ENCODE data around the gene ULK3.

Gene ULK3

DNA sequence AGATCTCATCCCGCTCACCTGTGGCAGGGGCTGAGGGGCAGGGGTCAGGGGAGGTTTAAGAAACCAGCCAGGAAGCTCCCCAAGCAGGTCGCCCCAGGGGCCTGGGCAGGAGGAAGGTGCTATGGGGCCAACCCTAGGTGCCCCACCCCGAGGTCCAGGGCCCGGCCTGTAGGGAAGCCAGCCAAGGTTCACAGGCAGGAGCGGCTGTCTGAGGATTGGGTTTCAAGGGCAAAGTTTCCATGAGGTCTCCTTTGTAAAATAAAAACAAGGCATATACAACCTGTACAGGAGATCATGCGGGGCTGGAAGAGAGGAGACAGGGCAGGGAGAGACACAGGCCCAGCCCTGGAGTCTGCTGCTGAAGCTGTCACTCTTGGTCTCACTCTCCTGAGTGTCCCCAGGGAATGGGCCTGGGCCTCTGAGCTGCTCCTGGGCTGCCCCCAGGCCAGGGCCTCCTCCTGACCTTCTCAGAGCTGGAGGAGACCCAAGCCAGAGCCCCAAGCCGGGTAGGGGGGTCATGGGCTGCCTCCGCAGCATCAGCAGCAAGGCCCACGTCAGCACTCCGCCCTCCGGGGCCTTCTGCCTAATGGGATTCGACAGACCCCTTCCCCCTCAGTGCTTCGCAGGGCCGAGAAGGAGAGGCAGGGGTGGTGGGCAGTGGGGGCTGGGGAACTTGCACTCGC is 11.0 kb downstream of the ULK3 start:
- DNase-seq (ENCODE audit: low read depth in 1 of 2, low spot score in 1 of 2), result no peak
- H3K27ac ChIP-seq (replicated peaks), result no peak overlapping the region
- H3K27me3 ChIP-seq (ENCODE audit: insufficient read depth, poor library complexity, severe bottlenecking), result peaks cover 6% of the 10 kb centered on the region
- H3K4me3 ChIP-seq (replicated peaks; ENCODE audit: insufficient read depth, low read length), result no peak overlapping the region
- TF ChIP-seq, protein P1, sequence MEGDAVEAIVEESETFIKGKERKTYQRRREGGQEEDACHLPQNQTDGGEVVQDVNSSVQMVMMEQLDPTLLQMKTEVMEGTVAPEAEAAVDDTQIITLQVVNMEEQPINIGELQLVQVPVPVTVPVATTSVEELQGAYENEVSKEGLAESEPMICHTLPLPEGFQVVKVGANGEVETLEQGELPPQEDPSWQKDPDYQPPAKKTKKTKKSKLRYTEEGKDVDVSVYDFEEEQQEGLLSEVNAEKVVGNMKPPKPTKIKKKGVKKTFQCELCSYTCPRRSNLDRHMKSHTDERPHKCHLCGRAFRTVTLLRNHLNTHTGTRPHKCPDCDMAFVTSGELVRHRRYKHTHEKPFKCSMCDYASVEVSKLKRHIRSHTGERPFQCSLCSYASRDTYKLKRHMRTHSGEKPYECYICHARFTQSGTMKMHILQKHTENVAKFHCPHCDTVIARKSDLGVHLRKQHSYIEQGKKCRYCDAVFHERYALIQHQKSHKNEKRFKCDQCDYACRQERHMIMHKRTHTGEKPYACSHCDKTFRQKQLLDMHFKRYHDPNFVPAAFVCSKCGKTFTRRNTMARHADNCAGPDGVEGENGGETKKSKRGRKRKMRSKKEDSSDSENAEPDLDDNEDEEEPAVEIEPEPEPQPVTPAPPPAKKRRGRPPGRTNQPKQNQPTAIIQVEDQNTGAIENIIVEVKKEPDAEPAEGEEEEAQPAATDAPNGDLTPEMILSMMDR (IDR thresholded peaks at IDR 0.05; ENCODE audit: insufficient read depth, low read length), result no peak
- TF ChIP-seq, protein P2, sequence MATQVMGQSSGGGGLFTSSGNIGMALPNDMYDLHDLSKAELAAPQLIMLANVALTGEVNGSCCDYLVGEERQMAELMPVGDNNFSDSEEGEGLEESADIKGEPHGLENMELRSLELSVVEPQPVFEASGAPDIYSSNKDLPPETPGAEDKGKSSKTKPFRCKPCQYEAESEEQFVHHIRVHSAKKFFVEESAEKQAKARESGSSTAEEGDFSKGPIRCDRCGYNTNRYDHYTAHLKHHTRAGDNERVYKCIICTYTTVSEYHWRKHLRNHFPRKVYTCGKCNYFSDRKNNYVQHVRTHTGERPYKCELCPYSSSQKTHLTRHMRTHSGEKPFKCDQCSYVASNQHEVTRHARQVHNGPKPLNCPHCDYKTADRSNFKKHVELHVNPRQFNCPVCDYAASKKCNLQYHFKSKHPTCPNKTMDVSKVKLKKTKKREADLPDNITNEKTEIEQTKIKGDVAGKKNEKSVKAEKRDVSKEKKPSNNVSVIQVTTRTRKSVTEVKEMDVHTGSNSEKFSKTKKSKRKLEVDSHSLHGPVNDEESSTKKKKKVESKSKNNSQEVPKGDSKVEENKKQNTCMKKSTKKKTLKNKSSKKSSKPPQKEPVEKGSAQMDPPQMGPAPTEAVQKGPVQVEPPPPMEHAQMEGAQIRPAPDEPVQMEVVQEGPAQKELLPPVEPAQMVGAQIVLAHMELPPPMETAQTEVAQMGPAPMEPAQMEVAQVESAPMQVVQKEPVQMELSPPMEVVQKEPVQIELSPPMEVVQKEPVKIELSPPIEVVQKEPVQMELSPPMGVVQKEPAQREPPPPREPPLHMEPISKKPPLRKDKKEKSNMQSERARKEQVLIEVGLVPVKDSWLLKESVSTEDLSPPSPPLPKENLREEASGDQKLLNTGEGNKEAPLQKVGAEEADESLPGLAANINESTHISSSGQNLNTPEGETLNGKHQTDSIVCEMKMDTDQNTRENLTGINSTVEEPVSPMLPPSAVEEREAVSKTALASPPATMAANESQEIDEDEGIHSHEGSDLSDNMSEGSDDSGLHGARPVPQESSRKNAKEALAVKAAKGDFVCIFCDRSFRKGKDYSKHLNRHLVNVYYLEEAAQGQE (IDR thresholded peaks at IDR 0.05; ENCODE audit: insufficient replicate concordance, low read depth), result no peak
- TF ChIP-seq SPI1 (IDR thresholded peaks at IDR 0.05; ENCODE audit: borderline replicate concordance, low read depth), result no peak
- no peak for TF ChIP-seq GABPA (IDR thresholded peaks at IDR 0.05; ENCODE audit: low read depth)
- TF ChIP-seq POLR2AphosphoS5 (IDR thresholded peaks at IDR 0.05; ENCODE audit: low read depth), result no peak

DNA sequence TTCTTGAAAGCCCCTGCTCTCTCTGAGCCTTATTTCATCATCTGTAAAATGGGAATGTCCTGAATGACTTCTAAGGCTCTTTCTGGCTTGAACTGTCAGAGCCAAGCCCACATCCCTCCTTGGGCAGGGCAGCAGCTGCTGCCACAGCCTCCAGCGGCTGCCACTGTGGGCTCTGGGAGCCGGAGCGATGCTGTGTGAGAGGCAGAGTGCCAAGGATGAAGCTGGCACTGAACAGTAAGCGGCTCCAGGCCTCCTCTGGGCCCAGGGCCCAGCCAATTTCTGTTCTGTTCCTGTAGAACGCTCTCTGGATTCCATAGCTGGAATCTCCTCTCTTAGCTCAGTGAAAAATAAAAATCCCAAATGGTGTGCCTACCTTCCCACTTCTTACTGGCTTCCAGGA is 12.1 kb downstream of the ULK3 start:
- DNase-seq (ENCODE audit: low read depth in 1 of 2, low spot score in 1 of 2), result no peak
- TF ChIP-seq, protein P1 (IDR thresholded peaks at IDR 0.05; ENCODE audit: insufficient read depth, low read length), result no peak
- TF ChIP-seq GABPA (IDR thresholded peaks at IDR 0.05; ENCODE audit: low read depth) (no peak), SPI1 (IDR thresholded peaks at IDR 0.05; ENCODE audit: borderline replicate concordance, low read depth) (no peak)
- H3K27me3 ChIP-seq (ENCODE audit: insufficient read depth, poor library complexity, severe bottlenecking), result peaks cover 10% of the 10 kb centered on the region
- no peak overlapping the region for H3K4me3 ChIP-seq (replicated peaks; ENCODE audit: insufficient read depth, low read length)
- no peak overlapping the region for H3K27ac ChIP-seq (replicated peaks)

DNA sequence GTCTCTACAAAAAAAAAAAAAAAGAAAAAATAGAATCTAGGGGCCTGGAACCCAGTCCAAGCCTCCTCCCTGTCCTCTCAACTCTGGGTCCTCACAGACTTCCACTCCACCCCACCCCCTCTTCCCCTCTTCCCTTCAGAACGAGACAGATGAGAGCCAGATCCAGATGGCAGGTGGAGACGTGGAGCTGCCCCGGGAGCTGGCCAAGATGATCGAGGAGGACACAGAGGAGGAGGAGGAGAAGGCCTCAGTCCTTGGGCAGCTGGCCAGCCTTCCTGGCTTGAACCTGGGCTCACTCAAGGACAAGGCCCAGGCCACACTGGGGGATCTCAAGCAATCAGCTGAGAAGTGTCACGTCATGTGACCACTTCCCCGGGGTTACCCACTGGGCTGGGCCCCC is 13.0 kb downstream of the ULK3 start:
- Histone ChIP-seq H3K4me3 (replicated peaks; ENCODE audit: insufficient read depth, low read length) (no peak overlapping the region), H3K27me3 (ENCODE audit: insufficient read depth, poor library complexity, severe bottlenecking) (peaks cover 13% of the 10 kb centered on the region)
- no peak for DNase-seq (ENCODE audit: low read depth in 1 of 2, low spot score in 1 of 2)

More for the DNA sequence above, 13.0 kb downstream of the ULK3 start:
- TF ChIP-seq, protein P2 (IDR thresholded peaks at IDR 0.05; ENCODE audit: insufficient replicate concordance, low read depth), result no peak
- TF ChIP-seq SPI1 (IDR thresholded peaks at IDR 0.05; ENCODE audit: borderline replicate concordance, low read depth) (no peak), POLR2AphosphoS5 (IDR thresholded peaks at IDR 0.05; ENCODE audit: low read depth) (no peak), GABPA (IDR thresholded peaks at IDR 0.05; ENCODE audit: low read depth) (no peak)
- TF ChIP-seq, protein P1 (IDR thresholded peaks at IDR 0.05; ENCODE audit: insufficient read depth, low read length), result no peak
- H3K27ac ChIP-seq (replicated peaks), result no peak overlapping the region
